ENCODE results near the gene SETMAR. TPM values are rescaled to one million over a fixed set of nuclear protein-coding genes. Genes with fewer than 3 reads are reported as not detected.

SETMAR gene
- polyA plus RNA-seq, 1 donor (not counting 4 experiments of a cell fraction or from before 2014, with no cell fraction given), result 12.7 TPM

DNA sequence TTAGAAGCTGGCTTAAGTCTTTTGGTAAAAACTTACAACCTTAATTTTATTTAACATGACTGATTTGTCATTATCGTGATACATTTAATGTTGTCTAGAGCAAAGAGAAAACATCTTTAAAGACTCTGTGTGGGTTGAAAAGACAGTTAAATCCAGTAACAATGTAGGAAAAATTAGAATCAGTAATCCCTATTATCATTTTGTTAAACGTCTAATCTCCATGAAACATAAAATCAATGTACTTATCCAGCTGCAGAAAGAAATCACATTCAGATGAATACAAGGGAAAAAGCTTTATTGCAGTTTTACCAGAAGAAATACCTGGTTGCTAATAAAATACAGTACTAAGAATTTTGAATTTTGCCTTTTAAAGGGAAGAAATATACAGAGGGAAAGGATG lies 21.2 kb upstream of the SETMAR start:
- no peak overlapping the region for H3K9ac ChIP-seq (ENCODE audit: control insufficient read depth, extremely low read depth, insufficient read depth, low read length)
- no peak overlapping the region for H3K4me2 ChIP-seq (ENCODE audit: control insufficient read depth, extremely low read depth, insufficient read depth, low read depth, low read length)
- no peak for DNase-seq (ENCODE audit: low read depth, low spot score)
- dilution Hi-C loops (cut with MboI; ENCODE audit: extremely low pct_ligation_motif_present, low sequenced_read_pairs), result loop anchor here (25.0 kb wide), 1 partner anchor 1070 kb away; no protein-coding TSS in a partner anchor
- FAIRE-seq, result no peak
- no peaks in the 10 kb centered on the region for H3K9me3 ChIP-seq (ENCODE audit: control insufficient read depth, low read depth, low read length)
- no peak overlapping the region for H3K4me3 ChIP-seq (ENCODE audit: control insufficient read depth in 2 of 3, extremely low read depth in 1 of 3, insufficient read depth in 2 of 3, low read depth in 1 of 3, low read length in 3 of 3)
- H2AFZ ChIP-seq (ENCODE audit: control insufficient read depth, low read length), result no peak overlapping the region
- TF ChIP-seq, protein P1, sequence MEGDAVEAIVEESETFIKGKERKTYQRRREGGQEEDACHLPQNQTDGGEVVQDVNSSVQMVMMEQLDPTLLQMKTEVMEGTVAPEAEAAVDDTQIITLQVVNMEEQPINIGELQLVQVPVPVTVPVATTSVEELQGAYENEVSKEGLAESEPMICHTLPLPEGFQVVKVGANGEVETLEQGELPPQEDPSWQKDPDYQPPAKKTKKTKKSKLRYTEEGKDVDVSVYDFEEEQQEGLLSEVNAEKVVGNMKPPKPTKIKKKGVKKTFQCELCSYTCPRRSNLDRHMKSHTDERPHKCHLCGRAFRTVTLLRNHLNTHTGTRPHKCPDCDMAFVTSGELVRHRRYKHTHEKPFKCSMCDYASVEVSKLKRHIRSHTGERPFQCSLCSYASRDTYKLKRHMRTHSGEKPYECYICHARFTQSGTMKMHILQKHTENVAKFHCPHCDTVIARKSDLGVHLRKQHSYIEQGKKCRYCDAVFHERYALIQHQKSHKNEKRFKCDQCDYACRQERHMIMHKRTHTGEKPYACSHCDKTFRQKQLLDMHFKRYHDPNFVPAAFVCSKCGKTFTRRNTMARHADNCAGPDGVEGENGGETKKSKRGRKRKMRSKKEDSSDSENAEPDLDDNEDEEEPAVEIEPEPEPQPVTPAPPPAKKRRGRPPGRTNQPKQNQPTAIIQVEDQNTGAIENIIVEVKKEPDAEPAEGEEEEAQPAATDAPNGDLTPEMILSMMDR (optimal IDR thresholded peaks at IDR 0.05 in 1 of 3, IDR thresholded peaks at IDR 0.05 in 1 of 3, conservative IDR thresholded peaks at IDR 0.05 in 1 of 3; ENCODE audit: extremely low read depth in 1 of 3, insufficient read depth in 2 of 3, low read length in 3 of 3), result no peak
- TF ChIP-seq EZH2 (IDR thresholded peaks at IDR 0.05; ENCODE audit: low read length), result no peak
- H3K36me3 ChIP-seq (ENCODE audit: control insufficient read depth in 2 of 2, extremely low read depth in 1 of 2, insufficient read depth in 2 of 2, low read length in 2 of 2), result no peaks in the 10 kb centered on the region
- H4K20me1 ChIP-seq (ENCODE audit: control insufficient read depth, extremely low read depth, insufficient read depth, low read length), result no peaks in the 10 kb centered on the region
- H3K4me1 ChIP-seq (ENCODE audit: control insufficient read depth, extremely low read depth, insufficient read depth, low read length), result no peaks in the 10 kb centered on the region
- H3K79me2 ChIP-seq (ENCODE audit: control insufficient read depth, insufficient read depth, low read length), result no peaks in the 10 kb centered on the region
- no peaks in the 10 kb centered on the region for H3K9me1 ChIP-seq (ENCODE audit: control insufficient read depth, extremely low read depth, insufficient read depth, low read length)
- H3K27me3 ChIP-seq (ENCODE audit: control insufficient read depth, extremely low read depth, insufficient read depth, low read length), result no peaks in the 10 kb centered on the region
- H3K27ac ChIP-seq (ENCODE audit: control insufficient read depth, insufficient read depth, low read length), result no peak overlapping the region

DNA sequence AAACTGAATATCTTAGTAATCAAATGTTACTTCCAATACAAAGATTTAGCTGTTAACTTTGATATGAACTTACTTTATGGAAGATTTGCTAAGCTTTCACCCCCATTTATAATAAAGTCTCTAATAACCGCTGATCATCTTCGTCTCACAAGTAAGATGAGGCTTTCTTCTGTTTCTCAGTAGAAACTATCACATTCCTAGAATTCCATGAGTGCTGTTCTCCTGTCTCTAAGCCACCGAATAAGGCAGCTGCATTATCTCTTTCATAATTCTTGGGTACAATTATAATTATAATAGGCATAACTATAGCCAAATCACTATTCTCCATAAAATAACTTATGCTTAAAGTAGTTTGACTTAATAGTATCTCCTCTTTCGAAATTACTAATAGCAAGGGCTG lies 18.3 kb upstream of the SETMAR start:
- H3K79me2 ChIP-seq (ENCODE audit: control insufficient read depth, insufficient read depth, low read length), result no peaks in the 10 kb centered on the region
- H3K27me3 ChIP-seq (ENCODE audit: control insufficient read depth, extremely low read depth, insufficient read depth, low read length), result no peaks in the 10 kb centered on the region
- DNase-seq (ENCODE audit: low read depth, low spot score) (no peak), FAIRE-seq (no peak)
- no peak overlapping the region for H2AFZ ChIP-seq (ENCODE audit: control insufficient read depth, low read length)
- no peaks in the 10 kb centered on the region for H3K9me1 ChIP-seq (ENCODE audit: control insufficient read depth, extremely low read depth, insufficient read depth, low read length)
- no peak overlapping the region for H3K4me3 ChIP-seq (ENCODE audit: control insufficient read depth in 2 of 3, extremely low read depth in 1 of 3, insufficient read depth in 2 of 3, low read depth in 1 of 3, low read length in 3 of 3)
- H3K4me2 ChIP-seq (ENCODE audit: control insufficient read depth, extremely low read depth, insufficient read depth, low read depth, low read length), result no peak overlapping the region
- dilution Hi-C loops (cut with MboI; ENCODE audit: extremely low pct_ligation_motif_present, low sequenced_read_pairs), result loop anchor here (25.0 kb wide), 1 partner anchor 1073 kb away; no protein-coding TSS in a partner anchor
- H3K4me1 ChIP-seq (ENCODE audit: control insufficient read depth, extremely low read depth, insufficient read depth, low read length), result no peaks in the 10 kb centered on the region
- no peaks in the 10 kb centered on the region for H3K36me3 ChIP-seq (ENCODE audit: control insufficient read depth in 2 of 2, extremely low read depth in 1 of 2, insufficient read depth in 2 of 2, low read length in 2 of 2)
- no peak overlapping the region for H3K27ac ChIP-seq (ENCODE audit: control insufficient read depth, insufficient read depth, low read length)
- no peaks in the 10 kb centered on the region for H4K20me1 ChIP-seq (ENCODE audit: control insufficient read depth, extremely low read depth, insufficient read depth, low read length)
- no peak overlapping the region for H3K9ac ChIP-seq (ENCODE audit: control insufficient read depth, extremely low read depth, insufficient read depth, low read length)
- no peaks in the 10 kb centered on the region for H3K9me3 ChIP-seq (ENCODE audit: control insufficient read depth, low read depth, low read length)
- no peak for TF ChIP-seq EZH2 (IDR thresholded peaks at IDR 0.05; ENCODE audit: low read length)
- TF ChIP-seq, protein P1 (optimal IDR thresholded peaks at IDR 0.05 in 1 of 3, IDR thresholded peaks at IDR 0.05 in 1 of 3, conservative IDR thresholded peaks at IDR 0.05 in 1 of 3; ENCODE audit: extremely low read depth in 1 of 3, insufficient read depth in 2 of 3, low read length in 3 of 3), result no peak

Measured in keratinocyte (primary cell).